DOHH2 (cell line): ENCODE results near the gene TOP2A.

Experiments used
- H3F3A ChIP-seq: fragments of 200-600 bp; sonication (generic), shearing (Covaris generic); 2 replicates; pipeline ENCODE4 v1.6.0; 2016; ENCODE audit warnings: antibody characterized with exemption, mild to moderate bottlenecking; ENCODE audit not compliant: control insufficient read depth, insufficient read depth
- H3K27ac ChIP-seq: fragments of 200-600 bp; sonication (generic); 2 replicates; pipeline ENCODE4 v1.5.1; 2014; ENCODE audit warnings: low read depth, mild to moderate bottlenecking, low read length, moderate library complexity
- H3K27me3 ChIP-seq: fragments of 200-600 bp; sonication (generic); 2 replicates; pipeline ENCODE4 v1.6.1; 2014; ENCODE audit warnings: mild to moderate bottlenecking, low read length, mixed read lengths; ENCODE audit not compliant: control insufficient read depth
- H3K36me3 ChIP-seq: fragments of 200-600 bp; sonication (generic); 2 replicates; pipeline ENCODE4 v1.6.1; 2014; ENCODE audit warnings: mild to moderate bottlenecking, low read length, moderate library complexity, mixed read lengths; ENCODE audit not compliant: control insufficient read depth
- H3K4me1 ChIP-seq: fragments of 200-600 bp; sonication (generic); 2 replicates; pipeline ENCODE4 v1.6.1; 2014; ENCODE audit warnings: mild to moderate bottlenecking, low read length, mixed read lengths; ENCODE audit not compliant: control insufficient read depth
- H3K4me2 ChIP-seq: fragments of 200-600 bp; sonication (generic); 2 replicates; pipeline ENCODE4 v1.6.0; 2014; ENCODE audit warnings: mild to moderate bottlenecking, low read length, moderate library complexity
- H3K4me3 ChIP-seq: fragments of 200-600 bp; sonication (generic); 2 replicates; pipeline ENCODE4 v1.5.1; 2014; ENCODE audit warnings: mild to moderate bottlenecking, low read length, mixed read lengths
- H3K79me2 ChIP-seq: fragments of 200-600 bp; sonication (generic); 2 replicates; pipeline ENCODE4 v1.6.1; 2014; ENCODE audit warnings: mild to moderate bottlenecking, low read length, mixed read lengths; ENCODE audit not compliant: control insufficient read depth
- H3K9me2 ChIP-seq: fragments of 200-600 bp; sonication (generic); replicated peaks from 2 replicates; pipeline ENCODE4 v1.6.1; 2014; ENCODE audit warnings: mild to moderate bottlenecking, low read length, mixed read lengths; ENCODE audit not compliant: control insufficient read depth
- H3K9me3 ChIP-seq: fragments of 200-600 bp; sonication (generic); 2 replicates; pipeline ENCODE4 v1.6.1; 2014; ENCODE audit warnings: antibody characterized with exemption, low read length, mixed read lengths; ENCODE audit not compliant: control insufficient read depth, insufficient read depth
- H4K20me1 ChIP-seq: fragments of 200-600 bp; sonication (generic); 2 replicates; pipeline ENCODE4 v1.6.0; 2014; ENCODE audit warnings: low read depth, mild to moderate bottlenecking, antibody characterized with exemption, low read length, moderate library complexity; ENCODE audit not compliant: control insufficient read depth, insufficient read depth
- EZH2phosphoT487 ChIP-seq: fragments of 200-600 bp; sonication (generic); IDR thresholded peaks from 2 replicates; pipeline ENCODE4 v1.6.1; 2017; ENCODE audit warnings: borderline replicate concordance, mild to moderate bottlenecking, antibody characterized with exemption, low read length, moderate library complexity, mixed read lengths
- TF ChIP-seq, protein P1 (sequence below): fragments of 200-600 bp; sonication (generic); IDR thresholded peaks from one replicate; pipeline ENCODE4 v1.5.1; 2014; ENCODE audit warnings: antibody characterized with exemption, mild to moderate bottlenecking, low read depth, low read length; ENCODE audit not compliant: poor library complexity, severe bottlenecking

The TOP2A gene

DNA sequence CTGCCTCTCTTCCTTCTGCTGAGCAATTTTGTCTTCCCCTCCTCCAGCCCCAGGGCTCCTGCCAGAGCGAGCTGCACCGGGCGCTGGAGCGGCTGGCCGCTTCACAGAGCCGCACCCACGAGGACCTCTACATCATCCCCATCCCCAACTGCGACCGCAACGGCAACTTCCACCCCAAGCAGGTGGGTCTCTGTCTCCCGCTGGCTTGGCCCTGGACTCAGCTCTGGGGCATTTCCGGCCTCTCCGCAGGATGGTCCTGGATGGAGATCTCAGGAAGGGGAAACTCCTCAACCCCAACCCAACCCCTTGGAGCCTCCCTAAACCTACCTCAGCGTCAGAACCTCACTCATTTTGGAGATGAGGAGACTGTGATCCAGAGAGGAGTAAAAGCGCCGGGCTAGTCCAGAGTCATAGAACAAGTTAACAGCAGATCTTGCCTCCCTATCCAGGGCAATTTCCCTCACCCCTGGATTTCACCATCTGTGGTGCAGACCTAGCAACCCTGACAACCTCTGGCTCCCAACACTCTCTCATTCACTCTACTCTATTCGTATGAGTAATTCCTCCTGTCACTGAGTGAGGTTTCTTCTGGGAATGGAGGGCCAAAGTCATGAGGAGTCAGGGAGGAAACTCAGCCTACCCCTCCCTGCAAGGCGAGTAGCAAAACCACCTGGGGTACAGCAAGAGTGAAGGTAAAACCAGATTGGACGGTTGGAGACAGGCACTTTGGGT, 36.4 kb upstream of the TOP2A start:
- no peaks in the 10 kb centered on the region for H3K9me2 ChIP-seq
- no peak for TF ChIP-seq EZH2phosphoT487
- TF ChIP-seq, protein P1, sequence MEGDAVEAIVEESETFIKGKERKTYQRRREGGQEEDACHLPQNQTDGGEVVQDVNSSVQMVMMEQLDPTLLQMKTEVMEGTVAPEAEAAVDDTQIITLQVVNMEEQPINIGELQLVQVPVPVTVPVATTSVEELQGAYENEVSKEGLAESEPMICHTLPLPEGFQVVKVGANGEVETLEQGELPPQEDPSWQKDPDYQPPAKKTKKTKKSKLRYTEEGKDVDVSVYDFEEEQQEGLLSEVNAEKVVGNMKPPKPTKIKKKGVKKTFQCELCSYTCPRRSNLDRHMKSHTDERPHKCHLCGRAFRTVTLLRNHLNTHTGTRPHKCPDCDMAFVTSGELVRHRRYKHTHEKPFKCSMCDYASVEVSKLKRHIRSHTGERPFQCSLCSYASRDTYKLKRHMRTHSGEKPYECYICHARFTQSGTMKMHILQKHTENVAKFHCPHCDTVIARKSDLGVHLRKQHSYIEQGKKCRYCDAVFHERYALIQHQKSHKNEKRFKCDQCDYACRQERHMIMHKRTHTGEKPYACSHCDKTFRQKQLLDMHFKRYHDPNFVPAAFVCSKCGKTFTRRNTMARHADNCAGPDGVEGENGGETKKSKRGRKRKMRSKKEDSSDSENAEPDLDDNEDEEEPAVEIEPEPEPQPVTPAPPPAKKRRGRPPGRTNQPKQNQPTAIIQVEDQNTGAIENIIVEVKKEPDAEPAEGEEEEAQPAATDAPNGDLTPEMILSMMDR = no peak
- H4K20me1 ChIP-seq = no peaks in the 10 kb centered on the region
- no peaks in the 10 kb centered on the region for H3K36me3 ChIP-seq
- H3F3A ChIP-seq = no peaks in the 10 kb centered on the region
- H3K27me3 ChIP-seq = peaks cover 17% of the 10 kb centered on the region
- no peak overlapping the region for H3K4me2 ChIP-seq
- H3K4me3 ChIP-seq = no peak overlapping the region
- H3K27ac ChIP-seq = no peak overlapping the region
- H3K9me3 ChIP-seq = no peaks in the 10 kb centered on the region
- H3K79me2 ChIP-seq = no peaks in the 10 kb centered on the region
- H3K4me1 ChIP-seq = no peaks in the 10 kb centered on the region

DNA sequence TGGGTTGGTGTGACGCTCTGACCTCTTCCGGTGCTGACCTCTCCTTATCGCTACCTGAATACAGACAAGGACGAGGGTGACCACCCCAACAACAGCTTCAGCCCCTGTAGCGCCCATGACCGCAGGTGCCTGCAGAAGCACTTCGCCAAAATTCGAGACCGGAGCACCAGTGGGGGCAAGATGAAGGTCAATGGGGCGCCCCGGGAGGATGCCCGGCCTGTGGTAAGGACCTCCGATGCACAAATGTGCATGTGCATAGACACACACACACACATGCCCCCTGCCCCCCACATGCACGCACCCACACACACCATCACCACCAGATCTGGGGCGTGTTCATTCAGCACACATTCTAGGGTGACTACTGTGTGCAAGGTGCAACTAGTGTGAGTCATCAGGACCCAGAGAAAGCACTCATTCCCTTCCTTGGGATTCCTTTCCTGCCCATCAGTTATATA, 35.3 kb upstream of the TOP2A start:
- Histone ChIP-seq H3K79me2 (no peaks in the 10 kb centered on the region), H3K4me3 (no peak overlapping the region), H3K27ac (no peak overlapping the region), H3K27me3 (peaks cover 28% of the 10 kb centered on the region), H3K9me3 (no peaks in the 10 kb centered on the region), H3K9me2 (no peaks in the 10 kb centered on the region), H3F3A (no peaks in the 10 kb centered on the region), H3K4me2 (no peak overlapping the region), H3K36me3 (no peaks in the 10 kb centered on the region), H4K20me1 (no peaks in the 10 kb centered on the region), H3K4me1 (no peaks in the 10 kb centered on the region)
- TF ChIP-seq EZH2phosphoT487 = no peak
- TF ChIP-seq, protein P1 = no peak

DNA sequence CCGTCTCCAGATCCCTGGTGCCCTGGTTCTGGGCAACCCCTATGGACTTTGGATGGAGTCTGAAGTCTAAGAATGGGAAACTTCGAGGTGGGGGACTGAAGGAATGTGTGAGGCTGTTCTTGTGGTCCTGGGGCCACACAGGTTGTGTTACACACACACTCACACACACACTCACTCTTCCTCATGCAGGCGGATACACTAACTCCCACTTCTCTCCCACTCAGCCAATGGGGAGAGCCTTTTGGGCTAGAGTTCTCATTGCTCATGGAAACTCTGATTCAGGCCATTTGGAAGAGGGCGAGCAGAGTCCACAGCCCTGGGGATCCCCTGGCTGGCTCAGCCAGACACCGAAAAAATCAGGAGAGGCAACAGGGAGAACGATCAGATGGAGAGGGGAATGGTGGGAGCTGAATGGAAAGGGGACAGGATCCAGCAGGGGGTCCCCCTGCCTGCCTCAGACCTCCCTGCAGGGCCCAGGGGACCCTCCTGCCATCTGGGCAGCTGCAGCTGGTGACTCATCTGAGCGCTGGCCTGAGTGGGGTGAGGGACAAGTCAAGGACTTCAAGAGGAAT, 34.6 kb upstream of the TOP2A start:
- no peak overlapping the region for H3K27ac ChIP-seq
- H3K36me3 ChIP-seq = no peaks in the 10 kb centered on the region

More for the DNA sequence above, 34.6 kb upstream of the TOP2A start:
- Histone ChIP-seq H3K9me3 (no peaks in the 10 kb centered on the region), H3F3A (no peaks in the 10 kb centered on the region), H3K4me3 (no peak overlapping the region), H3K4me2 (no peak overlapping the region), H3K79me2 (no peaks in the 10 kb centered on the region), H3K4me1 (no peaks in the 10 kb centered on the region), H3K9me2 (no peaks in the 10 kb centered on the region), H3K27me3 (peaks cover 30% of the 10 kb centered on the region), H4K20me1 (no peaks in the 10 kb centered on the region)
- TF ChIP-seq, protein P1 = no peak
- no peak for TF ChIP-seq EZH2phosphoT487
